ENCODE data around the gene EFNA1.

Gene EFNA1

DNA sequence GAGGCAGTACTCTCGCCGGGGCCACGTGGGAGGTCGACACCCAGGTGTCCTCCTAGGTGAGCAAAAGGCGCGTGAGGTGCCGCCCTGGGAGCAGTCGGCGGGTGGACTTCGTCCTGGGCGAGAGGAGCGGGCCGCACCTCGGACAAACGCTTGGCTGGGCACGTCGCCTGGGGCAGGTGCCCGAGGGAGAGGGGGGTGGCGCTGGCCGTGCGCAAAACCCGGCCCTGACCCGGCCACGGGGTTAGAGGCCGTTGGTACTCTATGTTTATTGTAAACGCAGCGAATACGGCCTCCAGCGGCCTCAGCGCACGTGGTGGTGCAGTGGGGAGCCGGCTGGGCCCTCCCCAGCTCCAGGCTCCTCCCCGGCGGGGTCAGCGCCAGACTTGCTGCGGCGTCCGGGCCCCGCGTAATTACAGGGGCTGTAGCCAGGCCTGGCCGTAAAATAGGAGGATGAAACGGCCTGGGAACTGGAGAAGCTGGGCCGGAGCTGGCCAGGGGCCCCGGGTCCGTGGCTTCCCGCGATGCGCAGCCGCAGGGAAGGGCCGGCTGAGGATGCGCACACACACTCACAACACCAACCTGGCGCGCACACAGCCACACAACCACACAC, 1.6 kb upstream of the EFNA1 start:
- Histone ChIP-seq H3K27me3 (ENCODE audit: control insufficient read depth in 1 of 2, insufficient read depth in 2 of 2, low read length in 2 of 2) (no peaks in the 10 kb centered on the region), H3K9ac (ENCODE audit: low read length in 2 of 2) (peak overlapping the region in 1 of 2 donors; percentile 57), H3K36me3 (ENCODE audit: control insufficient read depth in 2 of 2, insufficient read depth in 2 of 2, low read length in 2 of 2) (no peaks in the 10 kb centered on the region), H3K9me3 (ENCODE audit: control insufficient read depth in 2 of 2, low read length in 2 of 2) (no peaks in the 10 kb centered on the region), H3K27ac (ENCODE audit: low read length) (peak overlapping the region; percentile 53), H3K4me3 (ENCODE audit: low read length in 2 of 2) (peak overlapping the region; percentile 88 to 93), H3K4me1 (ENCODE audit: control insufficient read depth, insufficient read depth, low read length) (peaks cover 52% of the 10 kb centered on the region)

DNA sequence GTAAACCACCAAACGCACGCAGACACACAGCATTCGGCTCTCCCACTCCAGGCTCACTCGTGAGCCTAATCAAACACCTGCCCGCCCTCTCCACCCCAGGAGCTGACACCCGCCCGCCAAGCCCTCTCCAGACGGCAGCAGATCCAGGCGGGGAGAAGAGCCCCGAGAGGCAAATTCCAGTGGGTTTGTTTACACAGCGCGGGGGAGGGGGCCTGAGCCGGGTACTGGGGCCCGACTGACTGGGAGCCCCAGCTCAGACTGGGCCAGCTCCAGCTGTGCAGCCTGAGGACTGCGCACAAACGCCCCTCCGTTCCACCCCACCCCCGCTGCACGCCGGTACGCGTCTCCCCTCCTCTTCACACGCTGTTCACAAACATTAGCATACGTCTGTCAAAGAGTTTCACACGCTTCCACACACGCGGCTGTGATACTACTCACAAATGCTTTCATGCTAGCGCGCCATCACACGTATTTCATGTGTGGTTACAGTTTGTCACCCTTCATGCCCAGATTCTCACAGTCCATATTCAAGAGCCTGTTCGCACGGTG, 1.0 kb upstream of the EFNA1 start:
- peak overlapping the region; percentile 88 to 93 for H3K4me3 ChIP-seq (ENCODE audit: low read length in 2 of 2)
- peak overlapping the region; percentile 21 to 57 for H3K9ac ChIP-seq (ENCODE audit: low read length in 2 of 2)
- no peaks in the 10 kb centered on the region for H3K27me3 ChIP-seq (ENCODE audit: control insufficient read depth in 1 of 2, insufficient read depth in 2 of 2, low read length in 2 of 2)
- H3K4me1 ChIP-seq (ENCODE audit: control insufficient read depth, insufficient read depth, low read length): peaks cover 58% of the 10 kb centered on the region
- H3K36me3 ChIP-seq (ENCODE audit: control insufficient read depth in 2 of 2, insufficient read depth in 2 of 2, low read length in 2 of 2): peaks cover 1 to 4% of the 10 kb centered on the region in 2 donors
- no peaks in the 10 kb centered on the region for H3K9me3 ChIP-seq (ENCODE audit: control insufficient read depth in 2 of 2, low read length in 2 of 2)
- peak overlapping the region; percentile 53 for H3K27ac ChIP-seq (ENCODE audit: low read length)

GRCh38 chr1:155127967-155128754, 485 bp downstream of the EFNA1 start:
- H3K9ac ChIP-seq (ENCODE audit: low read length in 2 of 2): peak overlapping the region; percentile 85 to 87
- H3K27ac ChIP-seq (ENCODE audit: low read length): peak overlapping the region; percentile 90
- H3K9me3 ChIP-seq (ENCODE audit: control insufficient read depth in 2 of 2, low read length in 2 of 2): no peaks in the 10 kb centered on the region
- H3K4me3 ChIP-seq (ENCODE audit: low read length in 2 of 2): peak overlapping the region; percentile 88 to 93
- peaks cover 61% of the 10 kb centered on the region for H3K4me1 ChIP-seq (ENCODE audit: control insufficient read depth, insufficient read depth, low read length)
- H3K27me3 ChIP-seq (ENCODE audit: control insufficient read depth in 1 of 2, insufficient read depth in 2 of 2, low read length in 2 of 2): no peaks in the 10 kb centered on the region
- peaks cover 9% of the 10 kb centered on the region in 2 donors for H3K36me3 ChIP-seq (ENCODE audit: control insufficient read depth in 2 of 2, insufficient read depth in 2 of 2, low read length in 2 of 2)

GRCh38 chr1:155128755-155129473, 1.2 kb downstream of the EFNA1 start:
- no peaks in the 10 kb centered on the region for H3K9me3 ChIP-seq (ENCODE audit: control insufficient read depth in 2 of 2, low read length in 2 of 2)
- peaks cover 17% of the 10 kb centered on the region in 2 donors for H3K36me3 ChIP-seq (ENCODE audit: control insufficient read depth in 2 of 2, insufficient read depth in 2 of 2, low read length in 2 of 2)
- H3K4me3 ChIP-seq (ENCODE audit: low read length in 2 of 2): peak overlapping the region; percentile 88 to 93
- H3K27ac ChIP-seq (ENCODE audit: low read length): peak overlapping the region; percentile 90
- H3K9ac ChIP-seq (ENCODE audit: low read length in 2 of 2): peak overlapping the region; percentile 85 to 87
- H3K4me1 ChIP-seq (ENCODE audit: control insufficient read depth, insufficient read depth, low read length): peaks cover 61% of the 10 kb centered on the region
- H3K27me3 ChIP-seq (ENCODE audit: control insufficient read depth in 1 of 2, insufficient read depth in 2 of 2, low read length in 2 of 2): no peaks in the 10 kb centered on the region

DNA sequence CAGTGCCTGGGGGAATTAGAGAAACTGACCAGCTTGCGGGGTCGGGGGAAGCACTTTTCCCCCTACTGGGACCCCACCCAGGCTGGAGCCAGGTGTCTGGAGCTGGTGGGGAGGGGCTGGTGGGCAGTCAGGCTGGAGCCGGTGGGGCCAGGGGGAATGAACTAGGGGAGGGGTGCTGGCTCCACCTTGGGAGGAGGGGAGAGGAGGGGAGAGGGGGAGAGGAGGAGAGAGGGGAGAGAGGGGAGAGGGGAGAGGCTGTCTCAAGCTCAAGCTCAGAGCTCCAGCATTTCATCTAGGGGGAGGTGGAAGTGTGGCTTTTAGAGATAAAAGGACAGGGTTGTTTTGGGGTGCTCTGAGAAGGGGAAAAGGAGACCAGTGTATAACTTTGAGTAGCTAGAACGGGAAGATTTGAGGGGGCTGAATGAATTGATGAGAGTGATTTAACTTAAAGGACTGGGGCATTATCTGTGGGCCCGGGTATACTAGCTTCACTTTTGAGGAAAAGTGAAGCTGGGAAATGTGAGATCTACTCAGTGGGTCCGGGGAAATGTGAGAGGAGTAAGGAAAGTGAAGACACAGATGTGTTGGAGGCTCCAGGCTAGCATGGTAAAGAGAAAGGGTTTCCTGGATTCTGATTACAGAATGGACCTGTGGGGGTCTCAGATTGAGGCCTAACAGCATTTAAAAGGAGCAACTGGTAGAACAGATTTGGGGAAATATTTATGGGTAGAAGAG, 2.8 kb downstream of the EFNA1 start:
- H3K4me1 ChIP-seq (ENCODE audit: control insufficient read depth, insufficient read depth, low read length): peaks cover 69% of the 10 kb centered on the region
- H3K27ac ChIP-seq (ENCODE audit: low read length): peak overlapping the region; percentile 90
- peak overlapping the region; percentile 88 to 93 for H3K4me3 ChIP-seq (ENCODE audit: low read length in 2 of 2)
- peak overlapping the region; percentile 85 to 87 for H3K9ac ChIP-seq (ENCODE audit: low read length in 2 of 2)
- H3K27me3 ChIP-seq (ENCODE audit: control insufficient read depth in 1 of 2, insufficient read depth in 2 of 2, low read length in 2 of 2): no peaks in the 10 kb centered on the region
- peaks cover 23 to 24% of the 10 kb centered on the region in 2 donors for H3K36me3 ChIP-seq (ENCODE audit: control insufficient read depth in 2 of 2, insufficient read depth in 2 of 2, low read length in 2 of 2)
- H3K9me3 ChIP-seq (ENCODE audit: control insufficient read depth in 2 of 2, low read length in 2 of 2): no peaks in the 10 kb centered on the region

DNA sequence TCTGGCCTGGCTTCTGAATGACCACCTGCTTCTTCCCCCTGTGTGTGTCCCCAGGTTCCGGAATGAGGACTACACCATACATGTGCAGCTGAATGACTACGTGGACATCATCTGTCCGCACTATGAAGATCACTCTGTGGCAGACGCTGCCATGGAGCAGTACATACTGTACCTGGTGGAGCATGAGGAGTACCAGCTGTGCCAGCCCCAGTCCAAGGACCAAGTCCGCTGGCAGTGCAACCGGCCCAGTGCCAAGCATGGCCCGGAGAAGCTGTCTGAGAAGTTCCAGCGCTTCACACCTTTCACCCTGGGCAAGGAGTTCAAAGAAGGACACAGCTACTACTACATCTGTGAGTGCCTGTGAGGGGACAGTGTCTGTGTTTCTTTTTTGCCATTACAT, 3.6 kb downstream of the EFNA1 start:
- H3K4me1 ChIP-seq (ENCODE audit: control insufficient read depth, insufficient read depth, low read length): peaks cover 64% of the 10 kb centered on the region
- H3K4me3 ChIP-seq (ENCODE audit: low read length in 2 of 2): peak overlapping the region; percentile 88 to 93
- H3K27me3 ChIP-seq (ENCODE audit: control insufficient read depth in 1 of 2, insufficient read depth in 2 of 2, low read length in 2 of 2): no peaks in the 10 kb centered on the region
- H3K27ac ChIP-seq (ENCODE audit: low read length): peak overlapping the region; percentile 90
- H3K9me3 ChIP-seq (ENCODE audit: control insufficient read depth in 2 of 2, low read length in 2 of 2): no peaks in the 10 kb centered on the region
- peak overlapping the region; percentile 51 to 85 for H3K9ac ChIP-seq (ENCODE audit: low read length in 2 of 2)
- peaks cover 23 to 24% of the 10 kb centered on the region in 2 donors for H3K36me3 ChIP-seq (ENCODE audit: control insufficient read depth in 2 of 2, insufficient read depth in 2 of 2, low read length in 2 of 2)

DNA sequence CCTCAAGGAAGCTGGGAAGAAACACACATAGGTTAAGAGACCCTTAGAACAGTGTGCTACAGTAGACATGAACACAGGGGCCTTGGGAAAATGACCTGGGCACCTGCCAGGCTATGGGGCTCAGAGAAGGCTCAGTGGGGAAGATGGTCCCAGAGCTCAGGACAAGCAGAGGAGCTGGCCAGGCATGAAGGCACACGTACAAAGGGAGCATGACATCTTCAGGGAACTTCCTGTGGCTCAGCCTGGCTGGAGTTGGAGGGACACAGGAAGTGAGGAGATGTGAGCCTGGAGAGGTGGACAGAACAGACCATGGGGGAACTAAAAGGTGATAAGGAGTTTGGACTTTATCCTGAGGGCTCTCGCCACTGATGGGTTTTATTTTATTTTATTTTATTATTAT, 4.2 kb downstream of the EFNA1 start:
- H3K9ac ChIP-seq (ENCODE audit: low read length in 2 of 2): peak overlapping the region in 1 of 2 donors; percentile 85
- H3K9me3 ChIP-seq (ENCODE audit: control insufficient read depth in 2 of 2, low read length in 2 of 2): no peaks in the 10 kb centered on the region
- peaks cover 62% of the 10 kb centered on the region for H3K4me1 ChIP-seq (ENCODE audit: control insufficient read depth, insufficient read depth, low read length)
- H3K27me3 ChIP-seq (ENCODE audit: control insufficient read depth in 1 of 2, insufficient read depth in 2 of 2, low read length in 2 of 2): no peaks in the 10 kb centered on the region
- H3K27ac ChIP-seq (ENCODE audit: low read length): peak overlapping the region; percentile 90
- peaks cover 23 to 24% of the 10 kb centered on the region in 2 donors for H3K36me3 ChIP-seq (ENCODE audit: control insufficient read depth in 2 of 2, insufficient read depth in 2 of 2, low read length in 2 of 2)
- H3K4me3 ChIP-seq (ENCODE audit: low read length in 2 of 2): no peak overlapping the region

DNA sequence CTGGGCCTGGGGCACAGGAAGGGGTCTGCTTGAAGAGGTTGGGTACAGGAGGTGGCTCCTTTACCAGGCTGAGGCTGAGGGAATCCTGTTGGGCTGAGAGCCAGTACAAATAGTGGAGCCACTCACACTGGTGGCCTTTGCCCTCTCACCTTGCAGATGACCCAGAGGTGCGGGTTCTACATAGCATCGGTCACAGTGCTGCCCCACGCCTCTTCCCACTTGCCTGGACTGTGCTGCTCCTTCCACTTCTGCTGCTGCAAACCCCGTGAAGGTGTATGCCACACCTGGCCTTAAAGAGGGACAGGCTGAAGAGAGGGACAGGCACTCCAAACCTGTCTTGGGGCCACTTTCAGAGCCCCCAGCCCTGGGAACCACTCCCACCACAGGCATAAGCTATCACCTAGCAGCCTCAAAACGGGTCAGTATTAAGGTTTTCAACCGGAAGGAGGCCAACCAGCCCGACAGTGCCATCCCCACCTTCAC, 6.2 kb downstream of the EFNA1 start:
- peaks cover 24 to 30% of the 10 kb centered on the region in 2 donors for H3K36me3 ChIP-seq (ENCODE audit: control insufficient read depth in 2 of 2, insufficient read depth in 2 of 2, low read length in 2 of 2)
- H3K4me3 ChIP-seq (ENCODE audit: low read length in 2 of 2): no peak overlapping the region
- H3K27me3 ChIP-seq (ENCODE audit: control insufficient read depth in 1 of 2, insufficient read depth in 2 of 2, low read length in 2 of 2): no peaks in the 10 kb centered on the region
- H3K9me3 ChIP-seq (ENCODE audit: control insufficient read depth in 2 of 2, low read length in 2 of 2): no peaks in the 10 kb centered on the region
- H3K4me1 ChIP-seq (ENCODE audit: control insufficient read depth, insufficient read depth, low read length): peaks cover 53% of the 10 kb centered on the region
- no peak overlapping the region for H3K9ac ChIP-seq (ENCODE audit: low read length in 2 of 2)
- H3K27ac ChIP-seq (ENCODE audit: low read length): peak overlapping the region; percentile 98

DNA sequence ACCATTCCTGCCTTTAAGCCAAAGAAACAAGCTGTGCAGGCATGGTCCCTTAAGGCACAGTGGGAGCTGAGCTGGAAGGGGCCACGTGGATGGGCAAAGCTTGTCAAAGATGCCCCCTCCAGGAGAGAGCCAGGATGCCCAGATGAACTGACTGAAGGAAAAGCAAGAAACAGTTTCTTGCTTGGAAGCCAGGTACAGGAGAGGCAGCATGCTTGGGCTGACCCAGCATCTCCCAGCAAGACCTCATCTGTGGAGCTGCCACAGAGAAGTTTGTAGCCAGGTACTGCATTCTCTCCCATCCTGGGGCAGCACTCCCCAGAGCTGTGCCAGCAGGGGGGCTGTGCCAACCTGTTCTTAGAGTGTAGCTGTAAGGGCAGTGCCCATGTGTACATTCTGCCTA, 6.6 kb downstream of the EFNA1 start:
- H3K4me1 ChIP-seq (ENCODE audit: control insufficient read depth, insufficient read depth, low read length): peaks cover 53% of the 10 kb centered on the region
- peak overlapping the region; percentile 98 for H3K27ac ChIP-seq (ENCODE audit: low read length)
- H3K36me3 ChIP-seq (ENCODE audit: control insufficient read depth in 2 of 2, insufficient read depth in 2 of 2, low read length in 2 of 2): peaks cover 24 to 30% of the 10 kb centered on the region in 2 donors
- H3K27me3 ChIP-seq (ENCODE audit: control insufficient read depth in 1 of 2, insufficient read depth in 2 of 2, low read length in 2 of 2): no peaks in the 10 kb centered on the region
- H3K9me3 ChIP-seq (ENCODE audit: control insufficient read depth in 2 of 2, low read length in 2 of 2): no peaks in the 10 kb centered on the region
- peak overlapping the region; percentile 97 to 99 for H3K9ac ChIP-seq (ENCODE audit: low read length in 2 of 2)
- peak overlapping the region in 1 of 2 donors; percentile 75 for H3K4me3 ChIP-seq (ENCODE audit: low read length in 2 of 2)

Measured in stomach smooth muscle (tissue), 2 donors.